Putamen (tissue), 1 donor: ENCODE data around the gene TANGO2.

Source experiments
- DNase-seq: peaks from one replicate; pipeline ENCODE4 v3.0.0-alpha.2; 2016; ENCODE audit warnings: low spot score

Gene TANGO2

DNA sequence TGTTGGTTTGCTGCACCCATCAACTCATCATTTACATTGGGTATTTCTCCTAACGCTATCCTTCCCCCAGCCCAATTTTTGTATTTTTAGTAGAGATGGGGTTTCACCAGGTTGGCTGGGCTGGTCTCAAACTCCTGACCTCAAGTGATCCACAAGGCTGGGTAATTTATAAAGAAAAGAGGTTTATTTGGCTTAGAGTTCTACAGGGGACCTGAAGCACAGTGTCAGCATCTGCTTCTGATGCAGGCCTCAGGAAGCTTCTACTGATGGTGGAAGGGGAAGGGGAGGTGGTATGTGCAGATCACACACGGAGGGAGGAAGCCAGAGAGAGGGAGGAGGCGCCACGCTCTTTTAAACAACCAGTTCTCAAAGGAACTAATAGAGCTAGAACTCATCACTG, 25.8 kb downstream of the TANGO2 start:
- DNase-seq = no peak

- DNase-seq = no peak
Measured at GRCh38 chr22:20051927-20052308, 31.0 kb downstream of the TANGO2 start.

- no peak for DNase-seq
Measured at GRCh38 chr22:20052309-20053259, 31.7 kb downstream of the TANGO2 start.

- DNase-seq = no peak
Measured at GRCh38 chr22:20053407-20054033, 32.6 kb downstream of the TANGO2 start.

DNA sequence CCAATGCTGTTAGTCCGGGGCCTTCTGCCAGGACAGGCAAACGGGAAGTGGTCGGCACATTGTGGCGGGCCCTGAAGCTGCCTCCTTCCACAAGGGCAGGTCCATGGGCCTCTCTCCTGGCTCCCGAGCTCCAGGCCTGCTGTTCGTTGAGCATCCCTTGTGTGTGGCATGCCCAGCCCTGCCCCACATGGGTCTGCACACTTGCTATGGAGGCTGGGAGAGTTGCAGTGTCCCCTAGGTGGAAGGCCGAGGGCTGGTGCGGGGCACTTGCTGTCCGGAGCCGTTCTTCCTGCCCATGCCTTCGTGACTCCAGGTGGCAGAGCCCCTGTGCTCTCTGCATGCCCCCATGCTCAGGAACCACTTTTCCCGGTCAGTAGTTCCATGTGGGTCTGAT, 33.1 kb downstream of the TANGO2 start:
- DNase-seq = no peak

- DNase-seq = no peak
Measured at GRCh38 chr22:20054485-20054884, 33.6 kb downstream of the TANGO2 start.

- DNase-seq = no peak
Measured at GRCh38 chr22:20055144-20055543, 34.2 kb downstream of the TANGO2 start.

DNA sequence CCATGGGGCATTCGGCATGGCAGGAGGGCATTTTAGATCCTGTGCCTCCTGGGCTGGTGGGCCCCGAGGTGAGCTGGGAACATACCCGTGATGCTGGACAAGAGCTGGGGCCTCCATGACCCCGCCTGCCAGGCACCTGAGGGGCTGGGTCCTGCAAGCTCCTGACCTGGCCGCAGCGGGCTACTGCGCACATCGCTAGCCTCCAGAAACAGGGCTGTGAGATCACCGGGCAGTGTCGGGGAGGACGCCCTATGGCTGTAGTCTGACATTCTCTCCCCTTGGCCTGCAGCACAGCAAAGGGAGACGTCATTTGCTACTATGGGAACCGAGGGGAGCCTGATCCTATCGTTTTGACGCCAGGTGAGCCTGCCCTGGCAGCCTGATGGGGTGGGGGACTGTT, 34.7 kb downstream of the TANGO2 start:
- no peak for DNase-seq

- no peak for DNase-seq
Measured at GRCh38 chr22:20056161-20056560, 35.3 kb downstream of the TANGO2 start.

GRCh38 chr22:20056696-20057386, 35.9 kb downstream of the TANGO2 start:
- no peak for DNase-seq

DNA sequence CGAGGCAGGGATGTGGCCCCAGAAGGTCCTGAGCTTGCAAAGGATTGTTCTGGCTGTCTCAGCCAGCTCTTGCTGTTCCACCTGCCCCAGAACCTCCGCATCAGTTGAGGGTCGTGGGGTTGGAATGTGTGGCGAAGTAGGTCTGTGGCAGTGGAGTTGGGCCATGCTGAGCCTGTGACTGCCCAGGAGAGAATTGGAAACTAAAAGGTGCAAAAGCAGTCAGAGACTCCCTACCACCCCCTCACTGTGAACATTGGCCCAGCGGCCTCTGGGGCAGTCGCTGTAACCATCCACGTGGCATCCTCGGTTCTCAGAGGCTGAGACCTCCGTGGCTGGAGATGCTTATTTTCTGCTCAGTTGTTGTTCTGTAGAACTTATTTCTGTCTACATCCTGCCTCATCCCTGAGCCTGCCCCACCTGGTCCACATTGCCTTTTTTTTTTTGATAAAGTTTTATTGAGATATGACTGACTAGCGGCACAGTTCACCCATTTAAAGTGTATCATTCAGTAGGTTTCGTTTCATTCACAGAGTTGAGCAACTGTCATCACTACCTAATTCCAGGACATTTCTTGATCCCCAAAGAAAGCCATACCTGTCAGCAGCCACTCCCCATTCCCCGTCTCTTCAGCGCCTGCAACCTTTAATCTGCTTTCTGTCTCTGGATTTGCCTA, 36.8 kb downstream of the TANGO2 start:
- no peak for DNase-seq

DNA sequence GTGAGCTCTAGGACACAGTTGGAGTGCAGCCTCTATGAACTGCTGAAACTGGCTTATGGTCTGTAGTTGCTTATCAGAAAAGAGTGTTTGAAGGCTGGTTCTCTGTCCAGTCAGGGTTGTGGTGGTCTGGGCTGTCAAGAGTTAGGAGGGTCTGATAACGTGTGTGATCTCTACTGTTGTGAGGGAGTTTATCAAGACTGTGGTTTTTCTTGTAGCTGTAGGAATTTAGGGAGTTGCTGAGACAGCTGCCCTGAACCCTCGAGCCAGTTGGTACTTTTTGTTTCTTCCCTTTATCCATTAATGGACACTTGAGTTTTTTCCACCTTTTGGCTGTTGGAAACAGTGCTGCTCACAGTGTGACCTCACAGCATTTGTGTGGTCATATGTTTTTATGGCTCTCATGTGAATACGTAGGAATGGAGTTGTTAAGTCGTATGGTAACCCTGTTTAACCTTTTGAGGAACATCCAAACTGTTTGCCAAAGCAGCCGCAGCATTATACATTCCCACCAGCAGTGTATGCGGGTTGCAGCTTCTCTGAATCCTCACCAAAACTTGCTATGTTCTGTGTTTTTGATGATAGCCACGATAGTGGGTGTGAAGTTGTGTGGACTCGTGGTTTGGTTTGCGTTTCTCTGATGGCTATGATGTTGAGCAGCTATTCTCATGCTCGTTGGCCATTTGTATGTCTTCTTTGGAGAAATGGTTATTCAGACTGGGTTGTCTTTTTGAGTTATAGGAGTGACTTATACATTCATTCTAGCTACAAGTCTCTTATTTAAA, 38.3 kb downstream of the TANGO2 start:
- no peak for DNase-seq

DNA sequence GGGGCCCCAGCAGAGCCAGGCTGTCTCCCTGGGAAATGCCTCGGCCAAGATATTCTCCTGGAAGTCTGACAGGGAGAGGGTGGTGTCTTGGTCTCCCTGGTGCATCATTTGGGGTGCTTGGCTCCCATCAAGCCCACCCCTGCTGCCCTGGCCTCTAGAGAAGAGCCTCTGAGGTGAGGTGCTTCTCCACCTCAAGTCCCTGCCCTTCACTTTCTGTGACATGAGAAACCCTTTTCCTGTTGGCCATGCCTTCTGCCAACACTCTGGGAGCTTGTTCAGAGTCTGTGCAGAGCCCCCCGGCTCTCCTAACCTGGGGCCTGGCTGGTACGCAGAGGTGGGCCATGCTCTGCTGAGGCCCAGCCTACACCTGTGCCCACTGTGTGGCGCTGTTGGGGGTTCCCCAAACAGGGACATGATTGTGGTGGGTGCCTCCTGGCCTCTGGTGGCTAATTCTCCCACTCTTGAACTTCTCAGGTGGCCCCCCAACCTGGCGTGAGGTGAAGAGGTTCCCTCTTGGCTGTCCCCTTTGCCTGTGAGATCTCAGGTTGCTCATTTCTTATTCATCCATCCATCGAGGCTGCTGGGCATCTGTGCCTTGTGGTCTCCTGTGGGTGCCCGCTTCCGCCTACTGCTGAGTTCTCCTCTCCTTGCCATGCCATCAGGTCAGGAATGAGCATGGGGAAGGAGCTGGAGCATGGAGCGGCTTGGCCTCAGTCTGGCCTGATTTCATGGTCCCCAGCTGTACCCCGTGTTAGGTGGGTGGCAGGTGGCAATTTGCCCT, 40.0 kb downstream of the TANGO2 start:
- no peak for DNase-seq

- DNase-seq = no peak
Measured at GRCh38 chr22:20061481-20061861, 40.6 kb downstream of the TANGO2 start.

- DNase-seq = no peak
Measured at GRCh38 chr22:20062043-20062765, 41.3 kb downstream of the TANGO2 start.

DNA sequence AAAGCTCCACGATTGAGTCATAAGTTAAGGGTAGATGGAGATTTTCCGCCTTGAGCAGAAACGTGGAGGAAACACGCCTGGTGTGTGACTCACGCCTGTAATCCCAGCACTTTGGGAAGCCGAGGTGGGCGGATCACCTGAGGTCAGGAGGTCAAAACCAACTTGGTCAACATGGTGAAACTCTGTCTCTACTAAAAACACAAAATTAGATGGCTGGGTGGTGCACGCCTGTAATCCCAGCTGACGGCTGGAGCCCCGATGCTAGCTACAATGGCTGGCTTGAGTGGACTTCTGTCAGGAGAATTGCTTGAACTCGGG, 41.8 kb downstream of the TANGO2 start:
- DNase-seq = no peak

DNA sequence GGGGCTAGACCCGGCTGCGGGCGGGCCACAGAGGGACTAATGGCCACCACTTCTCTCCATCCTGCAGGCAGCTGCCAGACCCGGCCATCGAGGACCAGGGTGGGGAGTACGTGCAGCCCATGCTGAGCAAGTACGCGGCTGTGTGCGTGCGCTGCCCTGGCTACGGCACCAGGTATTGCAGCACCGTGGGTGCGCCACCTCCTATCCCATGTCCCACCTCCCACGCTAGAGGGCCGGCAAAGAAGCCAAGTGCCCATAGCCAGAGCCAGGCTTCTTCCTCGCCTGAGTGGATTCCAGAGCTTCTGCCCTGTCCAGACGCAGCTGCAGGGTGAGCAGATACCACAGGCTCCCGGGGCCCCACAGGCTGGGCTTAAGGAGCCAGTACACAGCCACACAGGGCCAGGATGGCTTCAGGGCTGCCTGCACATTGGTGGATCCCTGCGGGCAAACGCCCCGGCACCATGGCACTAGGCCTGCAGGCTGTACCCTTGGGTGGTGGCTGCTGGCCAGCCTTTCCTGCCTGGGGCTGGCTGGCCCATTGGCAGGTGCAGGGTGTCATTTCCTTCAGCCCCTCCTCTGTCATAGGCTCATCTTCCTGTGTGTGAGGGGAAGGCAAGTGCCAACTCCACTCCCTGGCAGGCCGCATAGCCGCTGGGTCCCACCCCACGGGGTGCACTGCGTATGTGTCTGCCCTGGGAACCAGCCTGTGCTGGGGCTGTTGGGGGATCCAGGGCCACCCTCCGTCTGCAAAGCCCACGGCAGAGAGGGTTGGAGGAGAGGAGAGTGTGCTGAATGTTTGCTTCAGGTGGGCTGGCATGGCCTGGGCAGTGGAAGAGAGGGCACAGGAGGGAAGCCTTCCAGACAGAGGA, 42.6 kb downstream of the TANGO2 start:
- no peak for DNase-seq

- no peak for DNase-seq
Measured at GRCh38 chr22:20064140-20064480, 43.2 kb downstream of the TANGO2 start.

GRCh38 chr22:20064545-20065262, 43.8 kb downstream of the TANGO2 start:
- no peak for DNase-seq
